A549 (cell line): ENCODE results near the gene OTULIN. TPM values are rescaled to one million over a fixed set of nuclear protein-coding genes. Genes with fewer than 3 reads are reported as not detected.

Source experiments
- ATAC-seq, 2 experiments: fragments of 200-7000 bp in 1 of 2; fragments of >200 bp in 1 of 2; cut with Nextera tagmentation in 1 of 2; cut with Tn5 transposase in 1 of 2; 3 replicates each; pipeline versions ENCODE4 v1.8.0 to v1.9.1; 2018 to 2020; ENCODE audit warnings: mild to moderate bottlenecking in 1 of 2, moderate library complexity in 1 of 2
- CTCF ChIA-PET: fragments of 300-600 bp; sonication (Branson Sonifier 250); formaldehyde crosslinking; extraction: SDS; loops from one replicate; lab custom pipeline; 2021; ENCODE audit warnings: antibody characterized with exemption, inconsistent platforms; lab: Yijun Ruan, JAX
- POLR2A ChIA-PET: fragments of 350-600 bp; formaldehyde crosslinking; extraction: SDS; loops from one replicate; lab custom pipeline; 2021; ENCODE audit warnings: antibody characterized with exemption, inconsistent platforms; lab: Yijun Ruan, JAX
- DNase-seq, 2 experiments: peaks; one replicate each; pipeline versions ENCODE4 v3.0.0 to v3.0.0-alpha.2; 2011 to 2016; ENCODE audit warnings: low read depth in 1 of 2, low spot score in 1 of 2
- FAIRE-seq: peaks from 2 replicates; lab custom pipeline; 2011; peaks lifted over from hg19 to GRCh38; lab: Jason Lieb, UNC
- H3K27ac ChIP-seq, 2 experiments: fragments of >200 bp; sonication (Bioruptor Twin); formaldehyde crosslinking; 3 replicates each; pipeline ENCODE4 v1.5.1; 2016 to 2017
- H3K4me1 ChIP-seq: fragments of >200 bp; sonication (Bioruptor Twin); formaldehyde crosslinking; 3 replicates; pipeline ENCODE4 v1.6.1; 2016
- H3K4me2 ChIP-seq: fragments of >200 bp; sonication (Bioruptor Twin); formaldehyde crosslinking; 3 replicates; pipeline ENCODE4 v1.6.1; 2016
- H3K4me3 ChIP-seq: fragments of >200 bp; sonication (Bioruptor Twin); formaldehyde crosslinking; 3 replicates; pipeline ENCODE4 v1.5.1; 2016
- H3K9me3 ChIP-seq: fragments of >200 bp; sonication (Bioruptor Twin); formaldehyde crosslinking; 3 replicates; pipeline ENCODE4 v1.6.1; 2016
- BCL3 ChIP-seq: fragments of >200 bp; sonication (Bioruptor Twin); formaldehyde crosslinking; IDR thresholded peaks from 3 replicates; pipeline ENCODE4 v1.6.1; 2016
- CBX8 ChIP-seq: fragments of 200-600 bp; sonication (generic); IDR thresholded peaks from 2 replicates; pipeline ENCODE4 v1.6.1; 2016
- EHF ChIP-seq: fragments of 250-450 bp; sonication (Bioruptor Pico); IDR thresholded peaks from 2 replicates; pipeline ENCODE4 v1.5.0; 2020; ENCODE audit warnings: mild to moderate bottlenecking
- ELK1 ChIP-seq: fragments of 150-350 bp; IDR thresholded peaks from 2 replicates; pipeline ENCODE4 v1.6.1; 2014; ENCODE audit warnings: low read depth, mild to moderate bottlenecking, low read length
- EP300 ChIP-seq, 2 experiments: fragments of >200 bp; sonication (Bioruptor Twin); formaldehyde crosslinking; IDR thresholded peaks; 2 replicates in 1 of 2; 3 replicates in 1 of 2; pipeline ENCODE4 v1.6.1; 2016 to 2017
- FOSB ChIP-seq: fragments of 250-450 bp; sonication (Bioruptor Pico); IDR thresholded peaks from 2 replicates; pipeline ENCODE4 v1.5.0; 2020; ENCODE audit warnings: mild to moderate bottlenecking, moderate library complexity
- FOSL2 ChIP-seq, 2 experiments: fragments of 450-650 bp in 1 of 2; fragments of >200 bp in 1 of 2; sonication (Bioruptor Twin) in 1 of 2; formaldehyde crosslinking; IDR thresholded peaks; 2 replicates each; pipeline versions ENCODE4 v1.5.0 to v1.6.1; 2016 to 2020; ENCODE audit warnings: mild to moderate bottlenecking in 1 of 2, moderate library complexity in 1 of 2
- GATA3 ChIP-seq: IDR thresholded peaks from 2 replicates; pipeline ENCODE4 v1.6.1; 2012; ENCODE audit warnings: borderline replicate concordance
- HDAC2 ChIP-seq: fragments of 200-600 bp; sonication (generic); IDR thresholded peaks from 2 replicates; pipeline ENCODE4 v1.6.1; 2016
- JUNB ChIP-seq: fragments of >200 bp; sonication (Bioruptor Twin); formaldehyde crosslinking; IDR thresholded peaks from 2 replicates; pipeline ENCODE4 v1.6.1; 2016
- MYC ChIP-seq: IDR thresholded peaks from 2 replicates; pipeline ENCODE4 v1.6.1; 2012; ENCODE audit warnings: mild to moderate bottlenecking, inconsistent platforms, low read length, improper control_type of control experiment, borderline replicate concordance
- NFE2L2 ChIP-seq: fragments of 150-350 bp; conservative IDR thresholded peaks from 2 replicates; pipeline ENCODE4 v1.6.1; 2014; ENCODE audit warnings: low read length
- NPAS2 ChIP-seq: fragments of 250-450 bp; sonication (Bioruptor Pico); IDR thresholded peaks from 2 replicates; pipeline ENCODE4 v1.8.0; 2022; ENCODE audit warnings: mild to moderate bottlenecking, moderate library complexity, borderline replicate concordance
- PBX3 ChIP-seq: IDR thresholded peaks from 2 replicates; pipeline ENCODE4 v1.6.1; 2012
- PHF8 ChIP-seq: fragments of 200-600 bp; sonication (generic); IDR thresholded peaks from 2 replicates; pipeline ENCODE4 v1.6.1; 2016; ENCODE audit warnings: low read depth, mild to moderate bottlenecking, antibody characterized with exemption, moderate library complexity, borderline replicate concordance
- POLR2A ChIP-seq: IDR thresholded peaks from 2 replicates; pipeline ENCODE4 v1.6.1; 2012; ENCODE audit warnings: mild to moderate bottlenecking, low read length
- POLR2AphosphoS2 ChIP-seq: conservative IDR thresholded peaks from 2 replicates; pipeline ENCODE4 v1.6.1; 2012; ENCODE audit warnings: low read length, improper control_type of control experiment, inconsistent platforms
- RAD21 ChIP-seq, 2 experiments: fragments of >200 bp in 1 of 2; sonication (Bioruptor Twin) in 1 of 2; formaldehyde crosslinking in 1 of 2; IDR thresholded peaks in 1 of 2; conservative IDR thresholded peaks in 1 of 2; 2 replicates in 1 of 2; 3 replicates in 1 of 2; pipeline ENCODE4 v1.6.1; 2012 to 2018; ENCODE audit warnings: inconsistent platforms in 1 of 2
- RCOR1 ChIP-seq: fragments of 150-350 bp; IDR thresholded peaks from 2 replicates; pipeline ENCODE4 v1.6.1; 2014; ENCODE audit warnings: antibody characterized with exemption, low read length, low read depth
- REST ChIP-seq: fragments of 200-600 bp; sonication (generic); IDR thresholded peaks from 2 replicates; pipeline ENCODE4 v1.6.1; 2016; ENCODE audit warnings: antibody characterized with exemption, mild to moderate bottlenecking, moderate library complexity
- RNF2 ChIP-seq: fragments of 200-600 bp; sonication (generic); IDR thresholded peaks from 2 replicates; pipeline ENCODE4 v1.6.1; 2016; ENCODE audit warnings: low read depth, mild to moderate bottlenecking, antibody characterized with exemption, moderate library complexity, borderline replicate concordance
- SMC3 ChIP-seq: fragments of >200 bp; sonication (Bioruptor Twin); formaldehyde crosslinking; IDR thresholded peaks from 3 replicates; pipeline ENCODE4 v1.6.1; 2018; ENCODE audit warnings: inconsistent platforms
- SREBF2 ChIP-seq: fragments of 450-650 bp; IDR thresholded peaks from 2 replicates; pipeline ENCODE4 v1.6.1; 2014; ENCODE audit warnings: mild to moderate bottlenecking, moderate library complexity
- ZFP36 ChIP-seq: fragments of 450-650 bp; IDR thresholded peaks from 2 replicates; pipeline ENCODE4 v1.6.1; 2014; ENCODE audit warnings: borderline replicate concordance; ENCODE audit not compliant: partially characterized antibody
- WGBS: methylation state at CpG from one replicate; pipeline ENCODE4 v1.1.6; 2017; ENCODE audit errors: missing lambda C conversion rate; 5-methylcytosine and 5-hydroxymethylcytosine counted together
- polyA plus RNA-seq, 4 experiments: library from polyadenylated mRNA; depleted of rRNA in 3 of 4; stranded (reverse); fragments of >200 nt; fragmentation: RNase III in 1 of 4; extraction: RNeasy Plus Mini Kit Qiagen cat#74134 plus additional on column Dnase treatment in 1 of 4; gene quantifications; 2 replicates in 3 of 4; 3 replicates in 1 of 4; pipeline ENCODE4 v1.2.3, GENCODE V29; 2011 to 2017

The OTULIN gene
- polyA plus RNA-seq, 2 of the 4 experiments (the other 2 are of a cell fraction): 13.5 to 17.8 TPM

- DNase-seq: no peak
- H3K4me3 ChIP-seq: no peak overlapping the region
- no peaks in the 10 kb centered on the region for H3K9me3 ChIP-seq
- FAIRE-seq: no peak
- ChIA-PET POLR2A (no interaction called here), CTCF (interaction anchor here (1.7 to 3.5 kb wide), 4 partner anchors 12 to 282 kb away, joined by 5 to 18 read pairs (median 12); no protein-coding TSS in a partner anchor)
- H3K27ac ChIP-seq: no peak overlapping the region
- no peak overlapping the region for H3K4me2 ChIP-seq
- no peaks in the 10 kb centered on the region for H3K4me1 ChIP-seq
- WGBS: 89% methylated on average over 6 of the region's 6 CpGs
- ATAC-seq: no peak
- no peak for TF ChIP-seq RCOR1
- TF ChIP-seq NPAS2: no peak
- no peak for TF ChIP-seq FOSB
- no peak for TF ChIP-seq ZFP36
- no peak for TF ChIP-seq MYC
- no peak for TF ChIP-seq POLR2A
- TF ChIP-seq BCL3: no peak
- TF ChIP-seq CBX8: no peak
- no peak for TF ChIP-seq PHF8
- TF ChIP-seq GATA3: no peak
- no peak for TF ChIP-seq SMC3
- TF ChIP-seq REST: no peak
- no peak for TF ChIP-seq POLR2AphosphoS2
- no peak for TF ChIP-seq JUNB
- no peak for TF ChIP-seq HDAC2
- TF ChIP-seq PBX3: no peak
- TF ChIP-seq ELK1: no peak
- TF ChIP-seq RNF2: no peak
These were observed 68.5 kb downstream of the OTULIN start for GRCh38 chr5:14732991-14733390.

- ATAC-seq: no peak
- Histone ChIP-seq H3K4me2 (no peak overlapping the region), H3K4me1 (no peaks in the 10 kb centered on the region), H3K4me3 (no peak overlapping the region), H3K9me3 (no peaks in the 10 kb centered on the region), H3K27ac (no peak overlapping the region)
- CTCF ChIA-PET: interaction anchor here (3.3 to 3.5 kb wide), 2 partner anchors 270 to 281 kb away, joined by 16 to 18 read pairs; no protein-coding TSS in a partner anchor
- FAIRE-seq: no peak
- DNase-seq: no peak
- WGBS: 90% methylated on average over 16 of the region's 16 CpGs
- POLR2A ChIA-PET: no interaction called here
- TF ChIP-seq SREBF2 (no peak), RAD21 (conservative IDR thresholded peaks at IDR 0.05 in 1 of 2, IDR thresholded peaks at IDR 0.05 in 1 of 2) (no peak), REST (no peak), FOSL2 (IDR thresholded peaks at IDR 0.05) (no peak), FOSL2 (CRISPR knock-in tag; IDR thresholded peaks at IDR 0.05) (no peak), NFE2L2 (no peak), POLR2AphosphoS2 (no peak), ELK1 (no peak), EP300 (IDR thresholded peaks at IDR 0.05) (no peak), EHF (no peak), BCL3 (no peak)
These were observed 69.1 kb downstream of the OTULIN start for GRCh38 chr5:14733661-14734060.
